HG03097 (cell line): ENCODE results near the gene RRM2.

ENCODE experiments used
- ATAC-seq: cut with Tn5 transposase; IDR thresholded peaks from one replicate; pipeline ENCODE4 v1.9.1; 2021; ENCODE audit not compliant: unreplicated experiment, low FRiP score

RRM2 gene

DNA sequence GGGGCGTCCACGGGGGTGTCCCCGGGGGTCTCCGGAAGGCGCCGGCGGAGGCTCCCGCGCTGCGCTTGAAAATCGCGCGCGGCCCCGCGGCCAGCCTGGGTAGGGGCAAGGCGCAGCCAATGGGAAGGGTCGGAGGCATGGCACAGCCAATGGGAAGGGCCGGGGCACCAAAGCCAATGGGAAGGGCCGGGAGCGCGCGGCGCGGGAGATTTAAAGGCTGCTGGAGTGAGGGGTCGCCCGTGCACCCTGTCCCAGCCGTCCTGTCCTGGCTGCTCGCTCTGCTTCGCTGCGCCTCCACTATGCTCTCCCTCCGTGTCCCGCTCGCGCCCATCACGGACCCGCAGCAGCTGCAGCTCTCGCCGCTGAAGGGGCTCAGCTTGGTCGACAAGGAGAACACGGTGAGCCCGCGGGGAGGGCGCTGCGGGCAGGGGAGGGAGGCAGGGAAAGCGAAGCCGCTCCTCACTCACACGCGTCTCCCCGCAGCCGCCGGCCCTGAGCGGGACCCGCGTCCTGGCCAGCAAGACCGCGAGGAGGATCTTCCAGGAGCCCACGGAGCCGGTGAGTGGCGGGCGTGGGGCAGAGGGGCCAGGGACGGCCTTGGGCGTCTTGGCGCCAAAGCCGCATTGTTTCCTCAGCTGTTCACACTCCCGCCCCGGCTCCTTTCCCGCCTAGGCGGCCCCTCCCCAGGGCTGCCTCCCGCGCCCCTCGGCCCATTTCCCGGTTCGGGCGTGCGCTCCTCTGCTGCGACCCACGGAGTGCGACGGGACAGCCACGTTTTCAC, at the start of gene RRM2:
TSS of gene RRM2 (plus strand) at position 240 of the 781 bp plus-strand sequence. CDS start at position 300, 60 bp downstream.
- peak; percentile 48 for ATAC-seq

GRCh38 chr2:10073706-10074105, 48.8 kb upstream of the RRM2 start:
- ATAC-seq = no peak

DNA sequence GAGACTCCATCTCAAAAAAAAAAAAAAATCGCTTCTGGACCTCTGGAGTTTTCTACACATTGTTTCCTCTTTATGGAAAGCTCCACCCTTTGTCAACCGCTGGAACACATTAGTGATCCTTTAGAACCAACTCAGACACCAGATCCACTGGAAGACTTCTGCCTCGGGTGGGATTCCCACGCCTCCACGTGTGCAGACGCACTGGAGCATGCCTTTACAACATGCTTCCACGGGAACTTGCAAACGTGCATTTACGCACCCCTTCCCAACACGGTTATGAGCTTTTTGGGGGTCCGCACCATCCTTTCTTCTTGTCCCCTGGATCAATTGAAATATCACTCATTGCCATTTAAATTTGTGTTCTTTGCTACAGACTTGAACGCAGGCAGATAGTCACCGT, 47.4 kb upstream of the RRM2 start:
- no peak for ATAC-seq

DNA sequence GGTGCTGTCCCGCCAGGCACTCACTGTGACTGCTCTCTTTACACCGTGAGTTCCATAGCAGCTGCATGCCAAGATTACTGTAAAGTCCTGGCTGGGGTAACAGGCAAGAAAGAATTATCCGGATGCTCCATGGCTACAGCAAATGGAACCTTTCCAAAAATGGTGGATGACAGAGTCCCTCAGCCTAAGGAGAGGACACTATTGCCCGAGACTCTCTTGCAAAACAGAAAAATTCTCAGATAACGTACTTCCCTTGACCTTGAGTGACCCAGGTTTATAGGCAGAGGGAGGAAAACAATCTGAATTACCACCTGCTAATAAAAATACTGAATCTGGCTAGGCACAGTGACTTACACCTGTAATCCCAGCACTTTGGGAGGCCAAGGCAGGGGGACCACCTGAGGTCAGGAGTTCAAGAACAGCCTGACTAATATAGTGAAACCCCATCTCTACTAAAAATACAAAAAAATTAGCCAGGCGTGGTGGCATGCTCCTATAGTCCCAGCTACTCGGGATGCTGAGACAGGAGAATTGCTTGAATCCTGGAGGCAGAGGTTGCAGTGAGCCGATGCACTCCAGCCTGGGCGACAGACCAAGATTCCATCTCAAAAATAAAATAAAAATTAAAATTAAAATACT, 46.8 kb upstream of the RRM2 start:
- ATAC-seq = no peak

DNA sequence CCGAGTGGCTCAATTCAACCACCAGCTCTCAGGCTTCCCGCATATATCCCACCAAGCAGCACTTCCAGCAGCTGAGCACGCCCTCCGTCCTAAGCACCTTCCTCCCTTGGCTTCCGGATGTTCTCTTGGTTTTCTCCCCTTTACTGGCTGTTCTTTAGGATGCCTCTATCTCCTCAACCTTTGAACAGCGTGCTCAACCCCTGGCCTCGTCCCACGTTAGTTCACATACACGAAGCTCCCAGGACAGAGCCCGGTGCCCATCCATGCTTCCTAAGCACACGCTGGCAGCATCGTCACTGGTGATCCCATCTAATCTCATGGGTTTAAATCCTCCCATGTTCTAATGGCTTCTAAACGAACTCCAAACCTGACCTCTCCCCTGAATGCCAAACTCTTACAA, 46.0 kb upstream of the RRM2 start:
- no peak for ATAC-seq

DNA sequence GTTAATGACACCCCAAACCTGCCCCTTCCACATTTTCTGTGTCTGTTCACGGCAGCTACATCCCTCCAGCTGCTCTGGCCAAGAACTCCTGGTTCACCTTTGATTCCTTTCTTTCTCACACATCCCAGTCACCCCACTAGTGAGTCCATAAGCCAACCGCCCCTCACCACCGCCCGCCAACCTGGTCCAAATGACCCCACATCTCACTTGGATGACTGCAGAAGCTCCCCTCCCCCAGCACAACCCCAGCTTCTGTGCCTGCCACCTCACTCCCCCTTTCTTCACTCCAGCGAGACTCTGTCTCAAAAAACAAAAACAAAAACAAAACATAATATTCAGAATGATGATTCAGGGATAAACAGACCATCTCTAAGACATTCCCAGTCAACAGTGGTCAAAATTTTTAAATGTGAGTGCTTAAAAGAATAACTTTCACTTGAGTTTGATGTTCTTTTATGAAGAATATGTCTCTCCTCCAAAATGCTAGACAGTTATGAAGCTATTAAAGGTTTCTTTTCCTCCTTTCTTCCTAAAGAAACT, 45.5 kb upstream of the RRM2 start:
- ATAC-seq = no peak

DNA sequence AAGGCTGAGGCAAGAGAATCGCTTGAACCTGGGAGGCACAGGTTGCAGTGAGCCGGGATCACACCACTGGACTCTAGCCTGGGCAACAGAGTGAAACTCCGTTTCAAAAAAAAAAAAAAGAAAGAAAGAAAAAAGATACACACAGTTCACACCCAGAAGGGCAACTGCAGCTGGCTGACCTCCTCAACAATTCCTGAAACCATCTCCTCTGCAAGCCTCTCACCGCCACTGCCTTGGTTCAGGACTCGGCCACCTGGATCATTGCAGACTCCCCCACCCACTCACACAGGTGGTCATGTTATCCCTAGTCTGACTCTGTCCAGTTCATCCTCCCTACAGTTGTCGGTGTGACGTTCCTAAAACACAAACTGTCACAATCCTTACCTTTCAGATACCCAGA, 44.5 kb upstream of the RRM2 start:
- ATAC-seq = no peak

DNA sequence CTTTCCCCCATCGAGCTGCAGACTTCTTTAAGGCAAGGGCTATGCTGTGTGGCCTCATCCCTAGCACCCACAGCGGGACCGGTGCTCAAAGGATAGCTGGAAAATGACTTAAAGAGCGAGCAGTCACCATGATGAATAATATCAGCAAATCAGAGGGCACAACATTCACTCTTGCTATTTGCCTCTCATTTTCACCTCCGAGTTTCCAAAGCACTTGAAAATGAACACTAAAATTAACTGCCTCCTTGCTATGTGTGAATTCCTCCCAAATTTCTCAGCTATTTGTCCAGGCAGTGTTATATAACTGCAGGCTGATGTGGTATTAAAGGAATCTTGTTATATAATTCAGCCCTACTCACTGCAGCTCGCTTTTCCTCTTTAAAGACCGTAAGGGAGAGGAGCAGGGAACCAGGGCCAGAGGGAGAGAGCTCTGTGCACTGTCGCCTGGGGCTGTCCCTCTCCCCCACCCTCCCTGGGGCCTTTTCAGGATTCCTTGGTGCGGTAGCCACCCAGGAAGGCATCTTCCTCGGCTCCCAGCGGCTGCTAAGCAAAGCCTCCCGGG, 43.8 kb upstream of the RRM2 start:
- no peak for ATAC-seq

DNA sequence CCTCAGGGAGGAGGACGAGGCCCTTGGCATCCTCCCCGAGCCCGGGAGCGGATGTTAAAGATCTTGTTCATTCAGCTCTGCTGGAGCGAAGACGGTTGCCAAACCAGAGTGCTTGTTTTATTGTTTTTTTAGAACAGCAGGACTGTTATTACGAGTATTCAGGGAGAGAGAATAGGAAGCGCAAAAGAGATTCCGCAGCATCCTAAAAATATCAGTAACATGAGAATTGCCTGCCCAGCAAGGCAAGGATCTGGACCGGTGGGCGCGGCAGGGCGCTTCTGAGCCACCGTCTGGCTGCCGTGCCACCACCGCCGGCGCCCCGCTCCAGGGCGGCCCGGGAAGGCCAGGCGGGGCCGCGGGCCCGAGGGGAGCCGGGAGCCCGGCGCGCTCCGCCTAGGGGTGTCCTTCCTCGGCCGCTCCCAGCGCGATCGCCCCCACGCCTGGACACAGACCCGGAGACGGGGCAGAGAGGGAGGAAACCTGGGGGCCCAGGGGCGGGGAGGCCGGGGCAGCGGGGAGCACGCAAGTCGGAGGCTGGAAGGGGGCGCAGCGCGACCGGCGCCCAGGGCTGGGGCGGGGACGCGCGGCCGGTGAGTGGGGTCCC, 43.2 kb upstream of the RRM2 start:
- ATAC-seq = peak; percentile 19

GRCh38 chr2:10079870-10080535, 42.5 kb upstream of the RRM2 start, which contains the start of gene CYS1:
Gene CYS1 (minus strand): TSS chr2:10080411. CDS start chr2:10080223, 188 bp downstream.
- peak; percentile 31 for ATAC-seq

- ATAC-seq = peak; percentile 33
Observed at GRCh38 chr2:10080536-10081304, 41.8 kb upstream of the RRM2 start.

DNA sequence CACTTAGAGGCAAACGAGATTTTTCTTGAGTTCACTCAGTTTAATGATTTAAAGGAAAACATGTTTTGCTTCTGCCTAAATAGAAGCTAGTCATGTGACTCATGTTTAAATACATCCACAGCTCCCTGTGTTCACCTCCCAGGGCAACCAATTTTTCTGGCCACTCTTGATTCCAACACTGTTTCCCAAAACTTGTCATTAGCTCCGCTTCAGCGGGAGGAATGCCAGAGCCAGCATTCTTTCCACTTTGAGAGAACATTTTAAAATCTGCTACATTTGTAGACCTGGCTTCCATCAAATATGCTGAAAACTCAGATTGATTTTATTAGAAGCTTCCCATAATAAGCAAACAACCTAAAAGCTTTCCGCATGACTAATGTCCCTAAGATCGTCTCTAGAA, 39.5 kb upstream of the RRM2 start:
- ATAC-seq = no peak

- ATAC-seq = no peak
Observed at GRCh38 chr2:10083692-10084211, 38.8 kb upstream of the RRM2 start.

DNA sequence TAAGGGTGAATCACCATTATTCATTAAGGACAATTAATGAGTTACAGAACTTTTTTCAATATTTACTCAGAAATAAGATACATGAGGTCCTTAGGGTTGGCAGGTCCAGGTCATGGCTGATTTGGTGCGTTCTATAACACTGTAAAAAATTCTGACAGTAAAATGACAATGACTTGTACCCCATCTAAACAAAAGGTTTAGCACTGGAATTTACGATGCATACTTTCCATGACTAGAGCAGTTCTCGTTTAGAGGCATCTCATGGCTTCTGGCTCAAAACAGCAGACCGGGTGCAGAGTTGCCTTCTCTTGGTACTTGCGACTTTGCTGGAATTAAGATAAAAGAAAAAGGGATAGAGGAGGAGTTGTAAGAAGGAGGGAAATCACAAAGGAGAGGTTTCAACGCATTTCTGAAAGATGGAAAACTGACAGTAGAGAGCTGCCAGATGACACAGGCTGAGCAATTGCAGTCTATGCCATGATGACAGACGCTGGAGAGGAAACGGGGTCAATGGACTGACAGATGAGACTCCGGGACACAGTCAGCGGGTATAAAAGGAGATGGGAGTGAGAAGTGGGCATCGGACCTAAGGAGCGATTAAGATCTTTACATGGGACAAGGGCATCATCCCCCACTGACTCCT, 38.2 kb upstream of the RRM2 start:
- ATAC-seq = no peak

DNA sequence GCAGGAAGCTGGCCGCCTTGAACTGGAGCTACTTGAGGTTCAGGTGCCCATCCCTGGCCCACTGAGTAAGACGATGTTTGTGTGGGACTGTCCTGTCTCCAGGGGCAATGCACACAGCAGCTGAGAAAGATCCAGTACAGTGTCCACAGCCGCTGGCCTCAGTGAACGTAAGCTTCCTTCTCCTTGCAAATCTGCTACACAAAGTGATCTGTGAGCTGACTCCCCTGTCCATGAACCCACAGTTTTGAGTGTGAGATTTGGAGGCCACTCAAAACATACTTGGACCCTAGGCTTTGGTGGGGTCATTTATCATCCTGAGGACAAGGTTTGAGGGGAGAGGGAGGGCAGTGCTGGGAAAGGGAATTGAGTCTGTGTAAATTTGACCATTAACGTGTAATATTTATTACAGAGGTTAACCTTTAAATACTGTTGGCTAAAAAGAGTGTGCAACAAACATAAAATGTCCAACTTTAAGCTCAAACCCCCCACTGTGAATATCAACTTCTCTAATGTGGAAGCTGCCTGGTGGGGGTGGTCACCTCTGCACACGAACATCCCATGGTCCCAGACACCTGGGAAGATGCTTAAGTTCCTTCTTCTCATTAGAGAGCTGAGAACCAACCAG, 37.4 kb upstream of the RRM2 start:
- ATAC-seq = no peak

GRCh38 chr2:10085668-10086059, 36.9 kb upstream of the RRM2 start:
- no peak for ATAC-seq

DNA sequence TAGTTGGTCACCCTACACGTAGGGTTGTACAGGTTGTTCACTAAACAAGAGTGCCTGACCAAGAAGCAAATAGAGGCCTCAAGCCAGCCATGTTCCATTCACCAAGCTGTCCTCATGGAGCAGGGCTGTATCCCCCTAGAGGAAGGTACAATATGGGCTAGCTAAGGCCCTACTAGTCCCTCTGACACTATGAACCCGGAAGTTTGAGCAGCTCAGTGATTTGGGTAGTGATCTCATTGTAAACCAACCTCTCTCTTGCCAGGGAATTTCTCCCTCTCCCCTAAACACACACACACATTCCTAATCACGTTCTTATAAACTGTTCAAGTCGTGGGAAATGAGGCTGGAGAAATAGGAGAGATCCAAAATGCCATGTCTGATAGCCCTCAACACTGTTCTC, 35.6 kb upstream of the RRM2 start:
- no peak for ATAC-seq

DNA sequence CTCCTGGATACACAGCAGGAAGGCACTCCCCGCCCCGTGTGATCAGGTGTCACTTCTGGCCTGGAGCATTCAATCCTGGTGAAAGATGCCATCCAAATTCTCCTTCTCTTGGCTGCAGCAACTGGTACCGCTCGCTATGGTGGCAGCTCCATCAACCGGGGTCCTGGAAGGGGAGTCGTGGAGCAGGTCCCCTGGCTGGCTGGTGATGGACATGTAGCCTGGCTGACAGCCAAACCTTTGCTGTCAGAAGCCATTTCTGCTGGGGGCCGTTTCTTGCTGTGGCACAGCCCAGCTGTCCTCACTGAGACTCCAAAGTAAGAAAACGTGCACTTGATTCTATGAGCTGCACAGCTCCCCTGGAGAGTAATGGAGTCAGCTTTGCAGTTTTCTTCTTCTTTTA, 35.2 kb upstream of the RRM2 start:
- no peak for ATAC-seq
